ENCODE measurements around the gene DEFB123. TPM values are rescaled to one million over a fixed set of nuclear protein-coding genes. Genes with fewer than 3 reads are reported as not detected.
A peak's percentile ranks its signal among the peaks of the same experiment; 100 is the strongest.

The DEFB123 gene
- total and polyA plus RNA-seq, 4 experiments from 2014 or later: not detected

GRCh38 chr20:31474097-31474436 lies 33.6 kb downstream of the DEFB123 start:
- no peak for DNase-seq
- Histone ChIP-seq H3K27ac (ENCODE audit: low read depth, low read length) (no peak overlapping the region), H3K27me3 (ENCODE audit: insufficient read depth, low read length) (peaks cover 7% of the 10 kb centered on the region), H3K4me3 (ENCODE audit: low read length in 2 of 2) (no peak overlapping the region), H3K9me3 (ENCODE audit: control insufficient read depth in 1 of 2, low read length in 2 of 2) (no peaks in the 10 kb centered on the region), H3K36me3 (ENCODE audit: insufficient read depth, low read length) (no peaks in the 10 kb centered on the region), H3K4me1 (ENCODE audit: insufficient read depth, low read length) (no peaks in the 10 kb centered on the region)
- Mint-ChIP-seq H3K9me3 (peaks cover 0 to 4% (median 2%) of the 10 kb centered on the region in 8 donors), H3K27ac (no peak overlapping the region), H3K4me1 (peaks cover 0 to 9% (median 5%) of the 10 kb centered on the region in 4 donors), H3K4me3 (no peak overlapping the region), H3K27me3 (peaks cover 27 to 36% of the 10 kb centered on the region in 2 donors), H3K36me3 (peaks cover 0 to 4% of the 10 kb centered on the region in 2 donors)
- intact Hi-C loops (cut with micrococcal nuclease): no loop called here
- ChIA-PET POLR2A (ENCODE audit: partially characterized antibody) (no interaction called here), CTCF (ENCODE audit: partially characterized antibody) (interaction anchor here (0.6 to 1.7 kb wide), 2 partner anchors 14 kb away, joined by 3 to 4 read pairs; no protein-coding TSS in a partner anchor)

- peaks cover 7% of the 10 kb centered on the region for H3K27me3 ChIP-seq (ENCODE audit: insufficient read depth, low read length)
- no peaks in the 10 kb centered on the region for H3K9me3 ChIP-seq (ENCODE audit: control insufficient read depth in 1 of 2, low read length in 2 of 2)
- CTCF ChIA-PET (ENCODE audit: partially characterized antibody): interaction anchor here (0.6 kb wide), 1 partner anchor 14 kb away, joined by 3 read pairs; no protein-coding TSS in a partner anchor
- Mint-ChIP-seq H3K27me3 (peaks cover 28 to 36% of the 10 kb centered on the region in 2 donors), H3K9me3 (peaks cover 0 to 4% (median 2%) of the 10 kb centered on the region in 8 donors), H3K27ac (no peak within 1 kb of the TSS), H3K4me1 (peaks cover 0 to 9% (median 5%) of the 10 kb centered on the region in 4 donors), H3K4me3 (peak within 1 kb of the TSS in 4 of 8 donors; percentile 17 to 56 (median 33)), H3K36me3 (peaks cover 0 to 4% of the 10 kb centered on the region in 2 donors)
- POLR2A ChIA-PET (ENCODE audit: partially characterized antibody): no interaction called here
- H3K4me3 ChIP-seq (ENCODE audit: low read length in 2 of 2): no peak within 1 kb of the TSS
- no peaks in the 10 kb centered on the region for H3K36me3 ChIP-seq (ENCODE audit: insufficient read depth, low read length)
- no peak for DNase-seq
- no peak within 1 kb of the TSS for H3K27ac ChIP-seq (ENCODE audit: low read depth, low read length)
- H3K4me1 ChIP-seq (ENCODE audit: insufficient read depth, low read length): no peaks in the 10 kb centered on the region
- intact Hi-C loops (cut with micrococcal nuclease): no loop called here
Observed at GRCh38 chr20:31474758-31475427, 34.5 kb downstream of the DEFB123 start, which contains the start of the genes DEFB124 and REM1. Gene DEFB124 (minus strand): TSS chr20:31475127. CDS start chr20:31473013, 2,114 bp downstream. Gene REM1 (plus strand): TSS chr20:31475288. CDS start chr20:31476446, 1,158 bp downstream.

GRCh38 chr20:31475472-31476293 lies 35.3 kb downstream of the DEFB123 start:
- Histone ChIP-seq H3K27me3 (ENCODE audit: insufficient read depth, low read length) (peaks cover 7% of the 10 kb centered on the region), H3K27ac (ENCODE audit: low read depth, low read length) (no peak overlapping the region), H3K36me3 (ENCODE audit: insufficient read depth, low read length) (no peaks in the 10 kb centered on the region), H3K4me1 (ENCODE audit: insufficient read depth, low read length) (no peaks in the 10 kb centered on the region), H3K9me3 (ENCODE audit: control insufficient read depth in 1 of 2, low read length in 2 of 2) (no peaks in the 10 kb centered on the region), H3K4me3 (ENCODE audit: low read length in 2 of 2) (no peak overlapping the region)
- Mint-ChIP-seq H3K9me3 (peaks cover 0 to 4% (median 2%) of the 10 kb centered on the region in 8 donors), H3K4me1 (peaks cover 0 to 9% (median 5%) of the 10 kb centered on the region in 4 donors), H3K4me3 (peak overlapping the region in 1 of 8 donors; percentile 17), H3K36me3 (peaks cover 0 to 4% of the 10 kb centered on the region in 2 donors), H3K27me3 (peaks cover 28 to 36% of the 10 kb centered on the region in 2 donors), H3K27ac (no peak overlapping the region)
- intact Hi-C loops (cut with micrococcal nuclease): no loop called here
- ChIA-PET CTCF (ENCODE audit: partially characterized antibody) (interaction anchor here (1.2 kb wide), 1 partner anchor 15 kb away, joined by 5 read pairs; no protein-coding TSS in a partner anchor), POLR2A (ENCODE audit: partially characterized antibody) (no interaction called here)
- DNase-seq: no peak

- Histone ChIP-seq H3K4me1 (ENCODE audit: insufficient read depth, low read length) (no peaks in the 10 kb centered on the region), H3K36me3 (ENCODE audit: insufficient read depth, low read length) (no peaks in the 10 kb centered on the region)
- CTCF ChIA-PET (ENCODE audit: partially characterized antibody): interaction anchor here (1.2 kb wide), 1 partner anchor 15 kb away, joined by 5 read pairs; no protein-coding TSS in a partner anchor
Observed at GRCh38 chr20:31476294-31476585, 35.8 kb downstream of the DEFB123 start.

GRCh38 chr20:31476643-31477215 lies 36.3 kb downstream of the DEFB123 start:
- ChIA-PET POLR2A (ENCODE audit: partially characterized antibody) (no interaction called here), CTCF (ENCODE audit: partially characterized antibody) (interaction anchor here (1.2 kb wide), 1 partner anchor 16 kb away, joined by 5 read pairs; no protein-coding TSS in a partner anchor)
- peaks cover 0 to 4% of the 10 kb centered on the region in 2 donors for H3K36me3 Mint-ChIP-seq
- no peak overlapping the region for H3K4me3 ChIP-seq (ENCODE audit: low read length in 2 of 2)
- H3K27me3 Mint-ChIP-seq: peaks cover 28 to 42% of the 10 kb centered on the region in 2 donors
- DNase-seq: no peak
- peaks cover 7% of the 10 kb centered on the region for H3K27me3 ChIP-seq (ENCODE audit: insufficient read depth, low read length)
- no peaks in the 10 kb centered on the region for H3K9me3 ChIP-seq (ENCODE audit: control insufficient read depth in 1 of 2, low read length in 2 of 2)
- intact Hi-C loops (cut with micrococcal nuclease): no loop called here
- H3K27ac Mint-ChIP-seq: no peak overlapping the region
- H3K9me3 Mint-ChIP-seq: peaks cover 0 to 4% (median 2%) of the 10 kb centered on the region in 8 donors
- H3K4me1 Mint-ChIP-seq: peaks cover 0 to 9% (median 5%) of the 10 kb centered on the region in 4 donors
- no peaks in the 10 kb centered on the region for H3K4me1 ChIP-seq (ENCODE audit: insufficient read depth, low read length)
- H3K36me3 ChIP-seq (ENCODE audit: insufficient read depth, low read length): no peaks in the 10 kb centered on the region
- no peak overlapping the region for H3K27ac ChIP-seq (ENCODE audit: low read depth, low read length)
- H3K4me3 Mint-ChIP-seq: no peak overlapping the region

More at GRCh38 chr20:31476294-31476585, 35.8 kb downstream of the DEFB123 start:
- no peak overlapping the region for H3K4me3 ChIP-seq (ENCODE audit: low read length in 2 of 2)
- peaks cover 28 to 37% of the 10 kb centered on the region in 2 donors for H3K27me3 Mint-ChIP-seq
- H3K4me3 Mint-ChIP-seq: no peak overlapping the region
- H3K4me1 Mint-ChIP-seq: peaks cover 0 to 9% (median 5%) of the 10 kb centered on the region in 4 donors
- peaks cover 7% of the 10 kb centered on the region for H3K27me3 ChIP-seq (ENCODE audit: insufficient read depth, low read length)
- peaks cover 0 to 4% (median 2%) of the 10 kb centered on the region in 8 donors for H3K9me3 Mint-ChIP-seq
- POLR2A ChIA-PET (ENCODE audit: partially characterized antibody): no interaction called here
- intact Hi-C loops (cut with micrococcal nuclease): no loop called here
- no peak overlapping the region for H3K27ac Mint-ChIP-seq
- H3K9me3 ChIP-seq (ENCODE audit: control insufficient read depth in 1 of 2, low read length in 2 of 2): no peaks in the 10 kb centered on the region
- H3K27ac ChIP-seq (ENCODE audit: low read depth, low read length): no peak overlapping the region
- peaks cover 0 to 4% of the 10 kb centered on the region in 2 donors for H3K36me3 Mint-ChIP-seq
- no peak for DNase-seq

- H3K27ac ChIP-seq (ENCODE audit: low read depth, low read length): no peak overlapping the region
- no peaks in the 10 kb centered on the region for H3K9me3 ChIP-seq (ENCODE audit: control insufficient read depth in 1 of 2, low read length in 2 of 2)
- H3K36me3 ChIP-seq (ENCODE audit: insufficient read depth, low read length): no peaks in the 10 kb centered on the region
- no peak overlapping the region for H3K4me3 Mint-ChIP-seq
- peak in 3 of 5 donors; percentile 6 to 12 (median 8) for DNase-seq
- intact Hi-C loops (cut with micrococcal nuclease): no loop called here
- ChIA-PET POLR2A (ENCODE audit: partially characterized antibody) (no interaction called here), CTCF (ENCODE audit: partially characterized antibody) (interaction anchor here (1.3 kb wide), 1 partner anchor 19 kb away, joined by 7 read pairs; no protein-coding TSS in a partner anchor)
- H3K4me1 Mint-ChIP-seq: peaks cover 0 to 6% (median 4%) of the 10 kb centered on the region in 4 donors
- no peaks in the 10 kb centered on the region for H3K4me1 ChIP-seq (ENCODE audit: insufficient read depth, low read length)
- no peak overlapping the region for H3K4me3 ChIP-seq (ENCODE audit: low read length in 2 of 2)
- peaks cover 12 to 16% of the 10 kb centered on the region in 2 donors for H3K27me3 Mint-ChIP-seq
- no peaks in the 10 kb centered on the region for H3K27me3 ChIP-seq (ENCODE audit: insufficient read depth, low read length)
- H3K36me3 Mint-ChIP-seq: no peaks in the 10 kb centered on the region
- H3K9me3 Mint-ChIP-seq: peaks cover 0 to 5% (median 0%) of the 10 kb centered on the region in 8 donors
- H3K27ac Mint-ChIP-seq: no peak overlapping the region
Observed at GRCh38 chr20:31484001-31484400, 43.6 kb downstream of the DEFB123 start.
